NCI-H1105 treated with DMSO at 0.1 percent for 48 hours (cell line): Measurements from ENCODE around the gene TTC39C.
A peak's percentile ranks its signal among the peaks of the same experiment; 100 is the strongest.

Experiments used
- DNase-seq: peaks from one replicate; lab custom pipeline; 2025; lab: John Stamatoyannopoulos, UW

The TTC39C gene

GRCh38 chr18:24089076-24089475, 74.5 kb downstream of the TTC39C start:
- no peak for DNase-seq

GRCh38 chr18:24089515-24090337, 75.2 kb downstream of the TTC39C start:
- DNase-seq: no peak

- no peak for DNase-seq
Measured at GRCh38 chr18:24090876-24091275, 76.3 kb downstream of the TTC39C start.

GRCh38 chr18:24094561-24094960, 80.0 kb downstream of the TTC39C start:
- DNase-seq: no peak

GRCh38 chr18:24095976-24096375, 81.4 kb downstream of the TTC39C start:
- DNase-seq: no peak

GRCh38 chr18:24103320-24104021, 88.9 kb downstream of the TTC39C start:
- DNase-seq: no peak

- DNase-seq: no peak
Measured at GRCh38 chr18:24104486-24104885, 89.9 kb downstream of the TTC39C start.

GRCh38 chr18:24108641-24109040, 94.1 kb downstream of the TTC39C start:
- DNase-seq: no peak

- DNase-seq: no peak
Measured at GRCh38 chr18:24111936-24112335, 97.4 kb downstream of the TTC39C start.

GRCh38 chr18:24112464-24112863, 97.9 kb downstream of the TTC39C start:
- DNase-seq: no peak

- no peak for DNase-seq
Measured at GRCh38 chr18:24112874-24113615, 98.5 kb downstream of the TTC39C start.

- DNase-seq: no peak
Measured at GRCh38 chr18:24114924-24115549, 100.5 kb downstream of the TTC39C start.

- DNase-seq: no peak
Measured at GRCh38 chr18:24115628-24116027, 101.1 kb downstream of the TTC39C start.

- DNase-seq: peak; percentile 84
Measured at GRCh38 chr18:24118750-24119577, 104.4 kb downstream of the TTC39C start.

GRCh38 chr18:24120676-24121075, 106.1 kb downstream of the TTC39C start:
- no peak for DNase-seq

GRCh38 chr18:24121625-24122024, 107.1 kb downstream of the TTC39C start:
- no peak for DNase-seq

GRCh38 chr18:24126155-24126961, 111.8 kb downstream of the TTC39C start:
- DNase-seq: no peak

- no peak for DNase-seq
Measured at GRCh38 chr18:24127735-24128134, 113.2 kb downstream of the TTC39C start.

- DNase-seq: no peak
Measured at GRCh38 chr18:24128700-24129099, 114.1 kb downstream of the TTC39C start.

- no peak for DNase-seq
Measured at GRCh38 chr18:24130494-24130893, 115.9 kb downstream of the TTC39C start.
